HEK293 (cell line): ENCODE data around the gene ZSCAN30.

Source experiments
- CTCF ChIA-PET: fragments of 350-600 bp; formaldehyde crosslinking; extraction: SDS; loops from one replicate; lab custom pipeline; 2021; ENCODE audit warnings: antibody characterized with exemption; lab: Yijun Ruan, JAX
- POLR2A ChIA-PET: fragments of 300-600 bp; formaldehyde crosslinking; extraction: SDS; loops from one replicate; lab custom pipeline; 2020; ENCODE audit warnings: antibody characterized with exemption, inconsistent platforms; lab: Yijun Ruan, JAX
- H3K27ac ChIP-seq: fragments of 200-500 bp; sonication (Bioruptor generic); 2 replicates; pipeline ENCODE4 v1.5.1; 2014; ENCODE audit warnings: low read depth, low read length, control low read depth, inconsistent platforms; ENCODE audit errors: extremely low read depth
- H3K36me3 ChIP-seq, 2 experiments: fragments of 200-500 bp in 1 of 2; sonication (Bioruptor generic) in 1 of 2; 1 replicate in 1 of 2; 2 replicates in 1 of 2; pipeline ENCODE4 v1.5.1; 2014 to 2017; ENCODE audit warnings: inconsistent platforms in 2 of 2, low read length in 2 of 2; ENCODE audit not compliant: control insufficient read depth in 2 of 2, insufficient read depth in 1 of 2
- H3K4me1 ChIP-seq: fragments of 200-500 bp; sonication (Bioruptor generic); 2 replicates; pipeline ENCODE4 v1.5.1; 2014; ENCODE audit warnings: mild to moderate bottlenecking, low read length, inconsistent platforms; ENCODE audit not compliant: control insufficient read depth, insufficient read depth
- H3K4me3 ChIP-seq: 2 replicates; pipeline ENCODE4 v1.5.1; 2011; ENCODE audit warnings: low read depth, mild to moderate bottlenecking, control low read depth, low read length, moderate library complexity
- H3K9me3 ChIP-seq: fragments of 200-500 bp; sonication (Bioruptor generic); 2 replicates; pipeline ENCODE4 v1.5.1; 2014; ENCODE audit warnings: low read depth, low read length, inconsistent platforms; ENCODE audit not compliant: control insufficient read depth, insufficient read depth
- FEZF1 ChIP-seq: fragments of 450-650 bp; formaldehyde crosslinking; IDR thresholded peaks from 2 replicates; pipeline ENCODE4 v1.5.1; 2016; ENCODE audit warnings: missing biosample characterization, missing genetic modification characterization
- KLF7 ChIP-seq: fragments of 450-650 bp; formaldehyde crosslinking; IDR thresholded peaks from 2 replicates; pipeline ENCODE4 v1.5.1; 2016; ENCODE audit warnings: missing biosample characterization, missing genetic modification characterization, borderline replicate concordance
- MEIS1 ChIP-seq: sonication (generic); formaldehyde crosslinking; IDR thresholded peaks from 2 replicates; pipeline ENCODE4 v1.8.1; 2022; ENCODE audit warnings: missing genetic modification reagents, mild to moderate bottlenecking, borderline replicate concordance
- REPIN1 ChIP-seq: fragments of 450-650 bp; formaldehyde crosslinking; IDR thresholded peaks from 2 replicates; pipeline ENCODE4 v1.5.1; 2017; ENCODE audit warnings: missing biosample characterization, missing genetic modification characterization, low read depth
- SCRT2 ChIP-seq: fragments of 450-650 bp; formaldehyde crosslinking; IDR thresholded peaks from 2 replicates; pipeline ENCODE4 v1.5.1; 2016; ENCODE audit warnings: missing biosample characterization, missing genetic modification characterization
- SP3 ChIP-seq: fragments of 450-650 bp; formaldehyde crosslinking; IDR thresholded peaks from 2 replicates; pipeline ENCODE4 v1.5.1; 2016; ENCODE audit warnings: missing biosample characterization, missing genetic modification characterization
- ZBTB21 ChIP-seq: fragments of 450-650 bp; formaldehyde crosslinking; IDR thresholded peaks from 2 replicates; pipeline ENCODE4 v1.5.1; 2017; ENCODE audit warnings: missing biosample characterization, missing genetic modification characterization
- ZFP3 ChIP-seq: fragments of 450-650 bp; formaldehyde crosslinking; IDR thresholded peaks from 2 replicates; pipeline ENCODE4 v1.5.1; 2016; ENCODE audit warnings: low read depth, missing biosample characterization, missing genetic modification characterization
- ZFP41 ChIP-seq: fragments of 450-650 bp; formaldehyde crosslinking; IDR thresholded peaks from 2 replicates; pipeline ENCODE4 v1.5.1; 2016; ENCODE audit warnings: missing biosample characterization, missing genetic modification characterization, borderline replicate concordance
- ZNF10 ChIP-seq: fragments of 450-650 bp; formaldehyde crosslinking; IDR thresholded peaks from 2 replicates; pipeline ENCODE4 v1.5.1; 2017; ENCODE audit warnings: missing biosample characterization, missing genetic modification characterization
- ZNF221 ChIP-seq: fragments of 450-650 bp; formaldehyde crosslinking; IDR thresholded peaks from 2 replicates; pipeline ENCODE4 v1.5.1; 2017; ENCODE audit warnings: missing biosample characterization, missing genetic modification characterization, borderline replicate concordance
- ZNF24 ChIP-seq: fragments of 450-650 bp; formaldehyde crosslinking; IDR thresholded peaks from 2 replicates; pipeline ENCODE4 v1.5.1; 2016; ENCODE audit warnings: missing biosample characterization, missing genetic modification characterization
- ZNF354C ChIP-seq: fragments of 450-650 bp; formaldehyde crosslinking; IDR thresholded peaks from 2 replicates; pipeline ENCODE4 v1.5.1; 2016; ENCODE audit warnings: missing biosample characterization, missing genetic modification characterization, low read depth, borderline replicate concordance
- ZNF596 ChIP-seq: fragments of 450-650 bp; IDR thresholded peaks from 2 replicates; pipeline ENCODE4 v1.5.0; 2018; ENCODE audit warnings: missing biosample characterization, mild to moderate bottlenecking, missing genetic modification characterization, moderate library complexity
- ZNF629 ChIP-seq: fragments of 450-650 bp; formaldehyde crosslinking; IDR thresholded peaks from 2 replicates; pipeline ENCODE4 v1.5.1; 2017; ENCODE audit warnings: missing biosample characterization, missing genetic modification characterization
- ZNF664 ChIP-seq: fragments of 450-650 bp; formaldehyde crosslinking; IDR thresholded peaks from 2 replicates; pipeline ENCODE4 v1.5.1; 2016; ENCODE audit warnings: missing biosample characterization, missing genetic modification characterization
- ZNF707 ChIP-seq: fragments of 450-650 bp; formaldehyde crosslinking; IDR thresholded peaks from 2 replicates; pipeline ENCODE4 v1.5.1; 2016; ENCODE audit warnings: missing biosample characterization, missing genetic modification characterization
- ZNF785 ChIP-seq: fragments of 450-650 bp; formaldehyde crosslinking; IDR thresholded peaks from 2 replicates; pipeline ENCODE4 v1.5.1; 2016; ENCODE audit warnings: missing biosample characterization, missing genetic modification characterization
- ZSCAN23 ChIP-seq: fragments of 450-650 bp; formaldehyde crosslinking; IDR thresholded peaks from 2 replicates; pipeline ENCODE4 v1.5.1; 2016; ENCODE audit warnings: missing biosample characterization, missing genetic modification characterization
- TF ChIP-seq, protein P1 (sequence below): fragments of 450-650 bp; formaldehyde crosslinking; IDR thresholded peaks from 2 replicates; pipeline ENCODE4 v1.5.1; 2017; ENCODE audit warnings: missing biosample characterization, missing genetic modification characterization
- TF ChIP-seq, protein P2 (sequence below): fragments of 450-650 bp; formaldehyde crosslinking; IDR thresholded peaks from 2 replicates; pipeline ENCODE4 v1.5.1; 2016; ENCODE audit warnings: missing biosample characterization, missing genetic modification characterization
- TF ChIP-seq, protein P3 (sequence below): fragments of 450-650 bp; formaldehyde crosslinking; IDR thresholded peaks from 2 replicates; pipeline ENCODE4 v1.5.1; 2016; ENCODE audit warnings: missing biosample characterization, missing genetic modification characterization
- TF ChIP-seq, protein P4 (sequence below): fragments of 450-650 bp; formaldehyde crosslinking; IDR thresholded peaks from 2 replicates; pipeline ENCODE4 v1.5.1; 2016; ENCODE audit warnings: missing biosample characterization, missing genetic modification characterization

Gene ZSCAN30

DNA sequence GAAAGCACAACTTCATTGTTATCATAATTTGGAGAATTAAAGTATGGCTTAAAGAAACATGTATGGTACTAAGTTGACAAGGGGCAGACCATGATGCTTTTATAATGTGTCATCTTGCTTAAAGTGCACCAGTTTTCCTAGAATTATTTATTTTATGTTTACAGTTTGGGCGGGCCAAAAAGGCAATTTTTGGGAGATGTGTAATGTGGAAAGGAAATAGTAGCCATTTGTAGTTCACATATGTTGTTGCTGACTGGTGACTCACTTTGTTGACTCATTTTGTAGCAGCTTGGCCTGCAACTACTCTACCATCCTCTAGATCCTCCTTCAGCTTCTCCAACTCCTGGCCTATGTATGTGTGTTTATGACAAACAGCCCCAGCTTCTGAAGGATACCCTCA, 7.7 kb downstream of the ZSCAN30 start:
- H3K9me3 ChIP-seq = no peaks in the 10 kb centered on the region
- no peak for TF ChIP-seq ZNF785
- no peak for TF ChIP-seq REPIN1
- no peak for TF ChIP-seq SCRT2
- TF ChIP-seq KLF7 (tag by site-specific recombination) = no peak
- no peak for TF ChIP-seq MEIS1
- no peak for TF ChIP-seq ZNF629 (tag by site-specific recombination)
- no peak for TF ChIP-seq ZBTB21 (tag by site-specific recombination)
- TF ChIP-seq, protein P1, sequence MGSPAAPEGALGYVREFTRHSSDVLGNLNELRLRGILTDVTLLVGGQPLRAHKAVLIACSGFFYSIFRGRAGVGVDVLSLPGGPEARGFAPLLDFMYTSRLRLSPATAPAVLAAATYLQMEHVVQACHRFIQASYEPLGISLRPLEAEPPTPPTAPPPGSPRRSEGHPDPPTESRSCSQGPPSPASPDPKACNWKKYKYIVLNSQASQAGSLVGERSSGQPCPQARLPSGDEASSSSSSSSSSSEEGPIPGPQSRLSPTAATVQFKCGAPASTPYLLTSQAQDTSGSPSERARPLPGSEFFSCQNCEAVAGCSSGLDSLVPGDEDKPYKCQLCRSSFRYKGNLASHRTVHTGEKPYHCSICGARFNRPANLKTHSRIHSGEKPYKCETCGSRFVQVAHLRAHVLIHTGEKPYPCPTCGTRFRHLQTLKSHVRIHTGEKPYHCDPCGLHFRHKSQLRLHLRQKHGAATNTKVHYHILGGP (tag by site-specific recombination) = no peak
- no peak for TF ChIP-seq ZNF10 (tag by site-specific recombination)
- TF ChIP-seq, protein P2, sequence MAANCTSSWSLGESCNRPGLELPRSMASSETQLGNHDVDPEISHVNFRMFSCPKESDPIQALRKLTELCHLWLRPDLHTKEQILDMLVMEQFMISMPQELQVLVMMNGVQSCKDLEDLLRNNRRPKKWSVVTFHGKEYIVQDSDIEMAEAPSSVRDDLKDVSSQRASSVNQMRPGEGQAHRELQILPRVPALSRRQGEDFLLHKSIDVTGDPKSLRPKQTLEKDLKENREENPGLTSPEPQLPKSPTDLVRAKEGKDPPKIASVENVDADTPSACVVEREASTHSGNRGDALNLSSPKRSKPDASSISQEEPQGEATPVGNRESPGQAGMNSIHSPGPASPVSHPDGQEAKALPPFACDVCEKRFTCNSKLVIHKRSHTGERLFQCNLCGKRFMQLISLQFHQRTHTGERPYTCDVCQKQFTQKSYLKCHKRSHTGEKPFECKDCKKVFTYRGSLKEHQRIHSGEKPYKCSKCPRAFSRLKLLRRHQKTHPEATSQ (tag by site-specific recombination) = no peak
- TF ChIP-seq ZFP41 = no peak
- TF ChIP-seq ZNF664 (tag by site-specific recombination) = no peak
- TF ChIP-seq, protein P3, sequence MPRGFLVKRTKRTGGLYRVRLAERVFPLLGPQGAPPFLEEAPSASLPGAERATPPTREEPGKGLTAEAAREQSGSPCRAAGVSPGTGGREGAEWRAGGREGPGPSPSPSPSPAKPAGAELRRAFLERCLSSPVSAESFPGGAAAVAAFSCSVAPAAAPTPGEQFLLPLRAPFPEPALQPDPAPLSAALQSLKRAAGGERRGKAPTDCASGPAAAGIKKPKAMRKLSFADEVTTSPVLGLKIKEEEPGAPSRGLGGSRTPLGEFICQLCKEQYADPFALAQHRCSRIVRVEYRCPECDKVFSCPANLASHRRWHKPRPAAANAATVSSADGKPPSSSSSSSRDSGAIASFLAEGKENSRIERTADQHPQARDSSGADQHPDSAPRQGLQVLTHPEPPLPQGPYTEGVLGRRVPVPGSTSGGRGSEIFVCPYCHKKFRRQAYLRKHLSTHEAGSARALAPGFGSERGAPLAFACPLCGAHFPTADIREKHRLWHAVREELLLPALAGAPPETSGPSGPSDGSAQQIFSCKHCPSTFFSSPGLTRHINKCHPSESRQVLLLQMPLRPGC (tag by site-specific recombination) = no peak
- TF ChIP-seq ZFP3 (tag by site-specific recombination) = no peak
- TF ChIP-seq ZNF596 (tag by site-specific recombination) = no peak
- TF ChIP-seq ZSCAN23 = no peak
- TF ChIP-seq ZNF221 = no peak
- TF ChIP-seq, all 188 proteins: peak for 0
- peaks cover 0 to 23% of the 10 kb centered on the region in 2 experiments; a peak in 1 of 3 replicates for H3K36me3 ChIP-seq
- H3K27ac ChIP-seq = no peak overlapping the region
- ChIA-PET POLR2A (no interaction called here), CTCF (no interaction called here)
- no peak overlapping the region for H3K4me3 ChIP-seq
- no peaks in the 10 kb centered on the region for H3K4me1 ChIP-seq

DNA sequence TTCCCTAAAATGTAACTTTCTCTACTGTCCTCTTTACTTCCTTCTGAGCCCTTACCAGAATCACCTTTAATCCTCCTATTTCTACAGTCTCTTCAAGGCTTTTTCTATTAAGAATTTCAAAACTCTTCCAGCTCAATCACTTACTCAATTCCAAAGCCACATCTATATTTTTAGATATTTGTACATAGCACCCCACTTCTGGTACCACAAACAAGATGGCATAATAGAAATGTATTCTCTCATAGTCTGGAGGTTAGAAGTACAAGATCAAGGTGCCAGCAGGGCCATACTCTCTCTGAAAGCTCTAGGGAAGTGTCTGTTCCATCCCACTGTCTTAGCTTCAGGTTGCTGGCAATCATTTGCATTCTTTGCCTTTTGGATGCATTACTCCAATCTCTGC, 11.1 kb downstream of the ZSCAN30 start:
- H3K27ac ChIP-seq = no peak overlapping the region
- no peaks in the 10 kb centered on the region for H3K9me3 ChIP-seq
- no peak overlapping the region for H3K4me3 ChIP-seq
- peaks cover 0 to 12% of the 10 kb centered on the region in 2 experiments; a peak in 1 of 3 replicates for H3K36me3 ChIP-seq
- H3K4me1 ChIP-seq = no peaks in the 10 kb centered on the region
- CTCF ChIA-PET = no interaction called here
- POLR2A ChIA-PET = no interaction called here
- TF ChIP-seq FEZF1 (tag by site-specific recombination) = no peak
- peak; percentile 78 for TF ChIP-seq ZNF707 (tag by site-specific recombination)

DNA sequence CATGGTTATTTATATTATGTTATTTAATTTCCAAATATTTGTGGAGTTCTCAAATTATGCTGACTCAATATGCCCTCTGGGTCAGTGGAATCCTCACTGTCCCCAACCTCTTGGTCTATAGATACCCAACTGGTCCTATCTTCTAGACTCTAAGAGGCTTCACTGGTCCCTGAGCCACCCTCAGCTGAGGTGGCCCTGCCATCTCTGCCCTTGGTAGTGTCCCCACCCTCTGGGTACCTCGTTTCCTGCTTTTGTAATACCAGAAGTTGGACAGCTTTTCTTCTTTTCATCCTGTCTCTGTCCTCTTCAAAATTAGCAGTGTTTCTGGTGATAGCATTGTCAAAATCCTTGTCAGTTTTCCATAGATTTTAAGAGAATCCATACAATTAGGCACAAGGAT, 11.9 kb downstream of the ZSCAN30 start:
- H3K9me3 ChIP-seq = no peaks in the 10 kb centered on the region
- POLR2A ChIA-PET = no interaction called here
- TF ChIP-seq ZNF24 (no peak), ZNF354C (tag by site-specific recombination) (no peak), SP3 (tag by site-specific recombination) (no peak)
- TF ChIP-seq, protein P4, sequence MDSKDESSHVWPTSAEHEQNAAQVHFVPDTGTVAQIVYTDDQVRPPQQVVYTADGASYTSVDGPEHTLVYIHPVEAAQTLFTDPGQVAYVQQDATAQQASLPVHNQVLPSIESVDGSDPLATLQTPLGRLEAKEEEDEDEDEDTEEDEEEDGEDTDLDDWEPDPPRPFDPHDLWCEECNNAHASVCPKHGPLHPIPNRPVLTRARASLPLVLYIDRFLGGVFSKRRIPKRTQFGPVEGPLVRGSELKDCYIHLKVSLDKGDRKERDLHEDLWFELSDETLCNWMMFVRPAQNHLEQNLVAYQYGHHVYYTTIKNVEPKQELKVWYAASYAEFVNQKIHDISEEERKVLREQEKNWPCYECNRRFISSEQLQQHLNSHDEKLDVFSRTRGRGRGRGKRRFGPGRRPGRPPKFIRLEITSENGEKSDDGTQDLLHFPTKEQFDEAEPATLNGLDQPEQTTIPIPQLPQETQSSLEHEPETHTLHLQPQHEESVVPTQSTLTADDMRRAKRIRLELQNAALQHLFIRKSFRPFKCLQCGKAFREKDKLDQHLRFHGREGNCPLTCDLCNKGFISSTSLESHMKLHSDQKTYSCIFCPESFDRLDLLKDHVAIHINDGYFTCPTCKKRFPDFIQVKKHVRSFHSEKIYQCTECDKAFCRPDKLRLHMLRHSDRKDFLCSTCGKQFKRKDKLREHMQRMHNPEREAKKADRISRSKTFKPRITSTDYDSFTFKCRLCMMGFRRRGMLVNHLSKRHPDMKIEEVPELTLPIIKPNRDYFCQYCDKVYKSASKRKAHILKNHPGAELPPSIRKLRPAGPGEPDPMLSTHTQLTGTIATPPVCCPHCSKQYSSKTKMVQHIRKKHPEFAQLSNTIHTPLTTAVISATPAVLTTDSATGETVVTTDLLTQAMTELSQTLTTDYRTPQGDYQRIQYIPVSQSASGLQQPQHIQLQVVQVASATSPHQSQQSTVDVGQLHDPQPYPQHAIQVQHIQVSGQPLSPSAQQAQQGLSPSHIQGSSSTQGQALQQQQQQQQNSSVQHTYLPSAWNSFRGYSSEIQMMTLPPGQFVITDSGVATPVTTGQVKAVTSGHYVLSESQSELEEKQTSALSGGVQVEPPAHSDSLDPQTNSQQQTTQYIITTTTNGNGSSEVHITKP (tag by site-specific recombination) = no peak

More for the DNA sequence above, 11.9 kb downstream of the ZSCAN30 start:
- CTCF ChIA-PET = no interaction called here
- Histone ChIP-seq H3K27ac (no peak overlapping the region), H3K4me3 (no peak overlapping the region), H3K36me3 (peaks cover 0 to 4% of the 10 kb centered on the region in 2 experiments; a peak in 1 of 3 replicates), H3K4me1 (no peaks in the 10 kb centered on the region)
